SU-DHL-6 (cell line): Measurements from ENCODE around the gene CHRD.

Source experiments
- CTCF ChIP-seq: fragments of 200-600 bp; sonication (generic); IDR thresholded peaks from one replicate; pipeline ENCODE4 v1.5.1; 2017; ENCODE audit warnings: antibody characterized with exemption, mild to moderate bottlenecking, low read length, moderate library complexity; ENCODE audit not compliant: insufficient read depth, poor library complexity, severe bottlenecking
- EZH2phosphoT487 ChIP-seq: fragments of 200-600 bp; sonication (generic), shearing (Covaris generic); conservative IDR thresholded peaks from 2 replicates; pipeline ENCODE4 v1.6.1; 2018; ENCODE audit warnings: mild to moderate bottlenecking, antibody characterized with exemption, low read length, moderate library complexity, mixed read lengths

GRCh38 chr3:184429786-184430185 lies 49.9 kb downstream of the CHRD start:
- TF ChIP-seq CTCF (no peak), EZH2phosphoT487 (no peak)
